ENCODE results near the gene RPUSD1.

Gene RPUSD1

GRCh38 chr16:800834-801511 lies 12.8 kb upstream of the RPUSD1 start:
- Histone ChIP-seq H3K4me3 (no peak overlapping the region), H3K27ac (no peak overlapping the region)

DNA sequence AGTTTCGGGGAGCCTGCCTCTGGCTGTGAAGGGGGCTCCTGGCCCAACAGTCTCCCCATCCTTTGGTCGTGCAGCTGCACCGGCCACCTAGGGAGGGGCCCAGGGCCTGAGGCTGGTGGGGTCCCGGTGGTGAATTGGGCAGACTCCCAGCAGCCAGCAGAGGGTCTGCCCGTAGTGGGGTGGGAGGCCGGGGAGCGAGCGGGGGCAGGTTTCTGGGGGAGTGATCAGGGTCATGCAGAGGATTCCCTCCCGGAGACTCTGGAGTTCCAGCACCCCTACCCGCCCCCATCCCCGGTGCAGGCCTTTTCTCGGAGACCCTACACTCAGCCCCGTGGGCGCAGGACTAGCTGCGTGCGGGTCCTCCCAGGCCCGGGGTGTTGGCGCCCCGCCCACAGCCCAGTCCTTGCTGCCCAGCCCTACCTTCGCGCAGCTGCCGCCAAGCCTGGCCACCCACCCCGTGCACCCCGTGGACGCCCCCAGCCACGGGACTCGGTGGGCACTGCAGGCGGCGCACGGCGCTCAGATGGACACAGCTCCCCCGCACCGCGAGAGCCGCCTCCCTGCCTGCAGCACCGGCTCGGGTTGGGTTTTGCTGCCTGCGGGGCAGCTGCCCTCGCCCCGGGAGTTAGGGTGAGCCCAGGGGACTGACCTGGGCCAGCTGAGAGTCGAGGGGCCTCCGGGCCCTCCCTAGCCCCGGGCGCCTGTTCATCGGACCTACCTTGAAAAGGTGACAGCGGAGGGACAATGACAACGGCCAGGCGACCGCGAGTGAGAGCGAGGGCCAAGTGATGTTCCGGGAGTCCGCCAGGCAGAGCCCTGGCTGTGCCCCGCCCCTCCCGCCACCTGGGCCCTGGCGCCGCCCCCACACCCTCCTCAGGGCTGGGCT lies 12.0 kb upstream of the RPUSD1 start, which contains the start of gene GNG13:
Gene GNG13, minus strand, starts transcription at position 787 of the 886 bp plus-strand sequence. CDS start 1,657 bp downstream, outside the sequence.
- Histone ChIP-seq H3K27ac (no peak within 1 kb of the TSS), H3K4me3 (no peak within 1 kb of the TSS)

DNA sequence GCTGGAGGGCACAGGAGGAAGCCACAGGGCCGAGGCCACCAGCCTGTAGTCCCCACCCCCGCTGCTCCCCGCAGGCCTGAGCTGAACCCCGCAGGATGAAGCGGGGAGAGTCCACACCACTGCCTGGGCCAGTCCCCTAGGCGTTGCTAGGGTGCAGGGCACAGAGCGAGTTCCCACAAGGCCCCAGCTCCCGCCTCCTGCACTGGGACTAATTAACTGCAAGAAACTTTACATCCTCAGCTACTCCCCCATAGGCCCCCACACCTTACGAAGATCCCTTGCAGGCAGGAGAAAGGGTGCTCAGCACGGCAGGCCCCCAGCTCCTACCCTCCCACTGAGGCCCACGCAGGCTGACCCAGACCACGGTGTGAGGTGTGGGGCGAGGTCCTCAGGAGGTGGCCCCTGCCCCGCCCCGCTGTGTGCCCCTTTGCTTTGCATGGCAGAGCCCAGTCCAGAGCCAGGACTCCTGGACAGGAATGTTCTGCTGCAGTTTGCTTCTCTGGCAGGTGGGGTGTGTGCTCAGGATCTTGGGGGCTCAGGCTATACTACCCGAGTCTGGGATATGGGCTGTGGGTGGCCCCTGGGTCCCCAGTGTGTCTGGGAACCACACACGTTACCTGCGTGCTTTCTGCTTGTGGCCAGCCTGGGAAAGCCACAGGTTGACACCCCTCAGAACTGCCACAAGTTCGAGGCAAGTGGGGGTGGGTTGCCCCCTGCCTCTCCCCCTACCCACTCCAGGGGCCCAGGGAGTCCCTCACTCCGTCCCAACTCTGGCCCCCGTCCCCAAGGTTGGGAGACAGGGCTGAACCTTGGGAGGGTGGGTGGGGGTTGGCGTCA lies 11.1 kb upstream of the RPUSD1 start:
- no peak overlapping the region for H3K27ac ChIP-seq
- H3K4me3 ChIP-seq: no peak overlapping the region

- H3K27ac ChIP-seq: no peak overlapping the region
- no peak overlapping the region for H3K4me3 ChIP-seq
Measured at GRCh38 chr16:798666-799065, 10.5 kb upstream of the RPUSD1 start.

GRCh38 chr16:797686-798085 lies 9.5 kb upstream of the RPUSD1 start:
- no peak overlapping the region for H3K4me3 ChIP-seq
- H3K27ac ChIP-seq: no peak overlapping the region

DNA sequence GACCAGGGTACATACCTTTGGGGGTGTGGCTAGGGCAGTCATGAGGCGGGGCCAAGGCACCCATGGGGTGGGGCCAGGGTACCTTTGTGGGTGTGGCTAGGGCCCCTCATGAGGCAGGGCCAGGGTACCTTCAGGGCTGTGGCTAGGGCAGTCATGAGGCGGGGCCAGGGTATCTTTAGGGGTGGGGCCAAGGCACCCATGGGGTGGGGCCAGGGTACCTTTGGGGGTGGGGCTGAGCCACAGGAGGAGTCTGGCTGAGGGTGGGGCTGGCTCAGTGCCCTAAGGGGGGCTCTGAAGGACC lies 8.9 kb upstream of the RPUSD1 start:
- Histone ChIP-seq H3K4me3 (no peak overlapping the region), H3K27ac (no peak overlapping the region)

DNA sequence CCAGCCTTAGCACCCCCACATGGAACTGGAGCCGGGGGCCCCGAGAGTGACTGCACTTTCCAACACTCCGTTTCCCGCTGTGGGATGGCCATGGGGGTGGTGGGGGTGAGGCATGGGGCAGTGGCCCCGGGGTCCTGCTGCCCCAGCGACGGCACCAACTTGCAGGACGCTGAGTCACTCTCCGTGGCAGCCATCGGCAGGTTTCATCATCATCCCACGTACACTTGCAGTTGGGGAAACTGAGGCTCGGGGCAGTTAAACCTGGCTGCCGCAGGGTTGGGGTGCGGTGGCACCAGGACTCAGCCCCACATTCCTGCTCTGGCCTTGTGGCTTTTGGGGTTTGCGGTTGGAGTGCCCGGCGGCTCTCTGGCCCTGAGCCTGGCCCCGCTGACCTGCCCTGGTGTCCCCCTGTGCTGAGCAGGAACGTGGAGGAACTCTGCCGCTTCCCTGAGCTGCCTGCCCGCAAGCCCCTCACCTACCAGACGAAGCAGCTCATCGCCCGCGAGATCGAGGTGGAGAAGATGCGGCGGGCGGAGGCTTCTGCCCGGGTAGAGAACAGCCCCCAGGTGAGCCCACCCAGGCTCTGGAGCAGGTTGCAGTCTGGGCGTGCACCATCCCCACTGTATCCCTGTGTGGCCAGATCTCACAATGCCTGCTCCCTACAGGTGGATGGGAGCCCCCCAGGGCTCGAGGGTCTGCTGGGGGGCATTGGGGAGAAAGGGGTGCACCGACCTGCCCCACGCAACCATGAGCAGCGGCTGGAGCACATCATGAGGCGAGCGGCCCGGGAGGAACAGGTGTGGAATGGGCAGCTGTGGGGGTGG lies 8.3 kb upstream of the RPUSD1 start:
- no peak overlapping the region for H3K4me3 ChIP-seq
- H3K27ac ChIP-seq: no peak overlapping the region

DNA sequence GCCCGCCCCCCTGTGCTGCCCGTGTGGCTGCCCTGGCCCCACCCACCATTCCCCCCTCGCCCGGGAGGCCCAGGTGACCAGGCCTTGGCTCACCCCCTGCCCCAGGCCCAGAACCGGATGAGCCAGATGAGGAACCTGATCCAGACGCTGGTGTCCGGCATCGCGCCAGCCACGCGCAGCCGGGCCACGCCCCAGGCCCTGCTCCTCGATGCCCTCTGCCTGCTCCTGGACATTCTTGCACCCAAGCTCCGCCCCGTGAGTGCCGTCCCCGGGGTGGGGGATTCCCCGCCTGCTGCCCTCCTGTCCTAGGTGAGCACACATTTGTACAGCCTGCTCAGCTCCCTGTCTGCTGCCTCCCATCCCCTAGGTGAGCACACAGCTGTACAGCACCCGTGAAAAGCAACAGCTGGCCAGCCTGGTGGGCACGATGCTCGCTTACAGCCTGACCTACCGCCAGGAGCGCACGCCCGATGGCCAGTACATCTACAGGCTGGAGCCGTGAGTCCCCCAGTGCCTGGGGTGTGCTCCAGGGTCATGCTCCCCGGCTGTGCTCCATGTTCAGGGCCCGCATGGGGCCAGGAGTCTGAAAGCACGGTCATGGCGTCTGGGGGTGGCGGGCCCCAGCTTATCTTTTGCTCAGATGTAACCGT lies 7.5 kb upstream of the RPUSD1 start:
- H3K27ac ChIP-seq: no peak overlapping the region
- H3K4me3 ChIP-seq: no peak overlapping the region

DNA sequence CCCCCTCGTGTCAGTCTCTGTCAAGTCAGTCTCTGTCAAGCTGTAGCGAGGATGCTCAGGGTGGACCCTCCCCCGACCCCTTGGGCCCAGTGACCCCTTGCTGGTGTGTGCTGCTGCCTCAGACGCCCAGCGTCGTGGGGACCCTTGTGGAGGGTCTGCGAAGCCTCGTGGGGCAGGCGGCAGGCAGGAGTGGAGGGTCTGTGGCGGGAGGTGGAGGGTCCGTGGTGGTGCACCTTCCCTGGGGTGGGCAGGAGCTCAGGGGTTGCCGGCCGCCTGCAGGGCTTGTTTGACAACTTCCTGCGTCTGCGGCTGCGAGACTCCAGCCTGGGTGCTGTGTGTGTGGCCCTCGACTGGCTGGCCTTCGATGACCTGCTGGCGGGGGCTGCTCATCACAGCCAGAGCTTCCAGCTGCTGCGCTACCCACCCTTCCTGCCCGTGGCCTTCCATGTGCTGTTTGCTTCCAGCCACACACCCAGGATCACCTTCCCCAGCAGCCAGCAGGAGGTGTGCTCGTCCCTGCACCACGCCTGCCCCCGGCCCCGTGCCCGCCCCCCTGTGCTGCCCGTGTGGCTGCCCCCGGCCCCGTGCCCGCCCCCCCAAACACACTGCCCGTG lies 6.8 kb upstream of the RPUSD1 start:
- no peak overlapping the region for H3K27ac ChIP-seq
- H3K4me3 ChIP-seq: no peak overlapping the region

DNA sequence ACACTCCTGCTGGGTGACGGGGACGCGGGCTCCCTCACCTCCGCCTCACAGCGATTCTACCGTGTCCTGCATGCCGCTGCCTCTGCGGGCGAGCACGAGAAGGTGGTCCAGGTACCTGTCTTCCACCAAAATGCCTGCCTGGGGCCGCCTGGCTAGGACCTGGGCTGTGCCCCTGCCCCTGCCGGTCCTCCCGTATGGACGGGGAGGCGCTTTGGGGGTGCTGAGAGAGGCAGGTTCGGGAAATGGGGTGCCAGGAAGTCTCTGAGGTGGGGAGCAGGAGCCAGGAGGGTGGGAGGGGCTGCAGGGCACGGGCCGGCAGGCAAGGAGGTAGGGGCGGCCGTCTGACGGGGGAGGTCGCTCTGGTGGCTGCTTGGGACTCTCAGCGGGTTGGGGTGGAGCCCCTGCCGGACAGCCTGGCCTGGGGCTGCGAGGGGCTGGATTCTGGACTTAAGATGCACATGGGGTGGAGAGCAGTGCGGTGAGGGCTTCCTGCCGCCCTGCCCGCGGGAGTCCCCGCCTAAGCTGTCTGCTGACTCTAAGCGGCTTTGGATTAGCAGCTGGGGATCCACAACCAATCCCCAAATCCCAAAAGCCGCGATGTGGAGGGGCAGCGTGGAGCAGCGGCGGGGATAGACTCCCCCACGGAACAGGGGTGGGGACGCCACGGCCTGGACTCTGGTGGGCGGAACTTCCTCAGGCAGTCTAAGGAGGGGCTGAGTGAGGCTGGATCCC lies 6.1 kb upstream of the RPUSD1 start:
- H3K27ac ChIP-seq: no peak overlapping the region
- H3K4me3 ChIP-seq: no peak overlapping the region

GRCh38 chr16:793414-793813 lies 5.2 kb upstream of the RPUSD1 start:
- no peak overlapping the region for H3K27ac ChIP-seq
- no peak overlapping the region for H3K4me3 ChIP-seq

DNA sequence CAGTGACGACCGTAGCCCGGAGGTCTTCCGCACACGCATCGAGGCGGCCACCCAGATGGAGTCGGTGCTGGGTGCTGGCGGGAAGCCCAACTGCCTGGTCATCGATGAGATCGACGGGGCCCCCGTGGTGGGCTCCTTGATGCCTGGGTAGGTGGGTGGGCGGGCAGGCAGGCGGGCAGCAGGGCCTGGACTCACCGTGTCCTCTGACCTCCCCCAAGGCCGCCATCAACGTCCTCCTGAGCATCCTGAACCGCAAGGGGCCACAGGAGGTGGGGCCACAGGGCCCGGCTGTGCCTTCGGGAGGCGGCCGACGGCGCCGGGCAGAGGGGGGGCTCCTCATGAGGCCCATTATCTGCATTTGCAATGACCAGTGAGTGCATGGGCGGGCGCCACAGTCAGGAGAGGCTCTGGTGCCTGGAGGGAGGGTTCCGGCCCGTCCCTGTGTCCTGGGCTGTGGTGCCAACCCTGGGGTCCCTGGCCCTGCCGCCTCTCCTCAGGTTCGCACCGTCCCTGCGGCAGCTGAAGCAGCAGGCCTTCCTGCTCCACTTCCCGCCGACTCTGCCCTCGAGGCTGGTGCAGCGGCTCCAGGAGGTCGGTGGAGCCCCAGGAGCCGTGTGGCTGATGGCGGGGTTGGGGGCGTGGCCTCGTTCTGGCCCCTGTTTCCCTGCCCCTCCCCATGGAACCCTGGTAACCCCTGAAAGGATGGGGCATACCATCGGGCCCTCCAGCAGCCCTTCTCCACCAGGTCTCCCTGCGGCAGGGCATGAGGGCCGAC lies 4.2 kb upstream of the RPUSD1 start:
- H3K27ac ChIP-seq: no peak overlapping the region
- no peak overlapping the region for H3K4me3 ChIP-seq

GRCh38 chr16:791131-791530 lies 3.0 kb upstream of the RPUSD1 start:
- H3K4me3 ChIP-seq: no peak overlapping the region
- H3K27ac ChIP-seq: no peak overlapping the region

DNA sequence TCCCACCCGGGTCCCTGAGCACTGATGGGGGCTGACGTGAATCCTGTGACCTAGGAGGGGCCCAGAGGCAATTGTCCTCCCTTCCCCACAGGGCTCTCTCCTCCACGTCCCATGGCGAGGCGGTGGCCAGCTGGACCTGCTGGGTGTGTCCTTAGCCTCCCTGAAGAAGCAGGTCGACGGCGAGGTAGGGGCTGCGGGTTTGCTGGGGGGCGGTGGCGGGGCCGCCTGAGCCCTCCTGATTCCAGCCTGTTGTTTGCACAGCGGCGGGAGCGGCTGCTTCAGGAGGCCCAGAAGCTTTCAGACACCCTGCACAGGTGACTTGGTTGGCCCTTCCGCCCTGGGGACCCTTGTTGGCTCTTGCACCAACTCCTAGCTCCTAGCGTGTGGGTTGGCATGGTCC lies 1.9 kb upstream of the RPUSD1 start:
- Histone ChIP-seq H3K4me3 (no peak overlapping the region), H3K27ac (no peak overlapping the region)

DNA sequence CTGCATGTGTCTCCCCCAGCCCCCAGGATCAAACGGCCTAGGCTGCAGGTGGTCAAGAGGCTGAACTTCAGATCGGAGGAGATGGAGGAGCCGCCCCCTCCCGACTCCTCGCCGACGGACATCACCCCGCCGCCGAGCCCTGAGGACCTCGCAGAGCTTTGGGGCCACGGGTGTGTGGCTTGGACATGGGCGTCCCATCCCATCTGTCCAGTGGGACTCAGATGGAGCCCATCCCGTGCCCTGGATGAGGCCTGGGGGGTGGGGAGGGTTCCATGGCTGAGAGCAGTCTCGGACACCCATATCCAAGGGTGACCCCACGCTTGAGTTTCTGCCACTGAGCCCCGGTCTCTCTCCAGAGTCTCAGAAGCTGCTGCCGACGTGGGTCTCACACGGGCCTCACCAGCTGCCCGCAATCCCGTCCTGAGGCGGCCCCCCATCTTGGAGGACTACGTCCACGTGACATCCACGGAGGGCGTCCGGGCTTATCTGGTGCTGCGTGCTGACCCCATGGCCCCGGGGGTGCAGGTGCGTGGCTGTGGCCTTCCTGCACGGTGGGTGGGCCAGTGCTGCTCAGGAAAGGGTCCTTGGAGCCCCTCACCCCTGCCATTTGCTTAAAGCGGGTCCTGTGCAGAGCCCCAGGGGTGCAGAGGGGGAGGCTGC lies 1.1 kb upstream of the RPUSD1 start:
- H3K27ac ChIP-seq: peak overlapping the region in 12 of 21 experiments; percentile 43 to 85 (median 64)

DNA sequence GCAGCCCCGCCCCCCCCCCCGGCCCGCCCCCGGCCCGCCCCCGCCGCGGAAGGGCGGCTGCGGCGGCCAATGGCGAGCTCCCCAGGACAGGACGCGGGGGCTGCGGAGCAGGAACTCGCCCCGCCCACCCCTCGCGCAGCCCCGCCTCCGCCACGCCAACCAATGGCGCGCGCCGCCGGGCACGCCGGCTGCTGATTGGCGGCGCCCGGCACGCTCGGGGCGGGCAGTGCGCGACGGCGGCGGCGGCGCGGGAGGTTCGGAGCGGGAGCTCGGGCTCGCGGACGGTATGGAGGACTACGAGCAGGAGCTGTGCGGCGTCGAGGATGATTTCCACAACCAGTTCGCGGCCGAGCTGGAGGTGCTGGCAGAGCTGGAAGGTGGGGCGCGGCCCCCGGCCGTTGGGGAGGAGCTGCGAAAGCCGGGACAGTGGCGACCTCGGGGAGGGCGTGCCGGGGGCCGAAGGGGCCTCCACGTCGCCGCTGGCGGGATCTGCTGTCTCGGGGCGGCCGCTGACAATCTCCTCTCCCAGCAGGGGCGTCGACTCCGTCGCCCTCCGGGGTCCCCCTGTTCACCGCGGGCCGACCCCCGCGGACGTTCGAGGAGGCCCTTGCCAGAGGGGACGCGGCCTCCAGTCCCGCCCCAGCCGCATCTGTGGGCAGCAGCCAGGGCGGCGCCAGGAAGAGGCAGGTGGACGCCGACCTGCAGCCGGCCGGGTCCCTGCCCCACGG lies 382 bp upstream of the RPUSD1 start, which contains the start of gene CHTF18:
Gene CHTF18, plus strand, starts transcription at position 222 of the 728 bp plus-strand sequence. Its CDS starts 65 bp downstream, at position 287.
- Histone ChIP-seq H3K4me3 (peak within 1 kb of the TSS; percentile 63 to 99 (median 97)), H3K27ac (peak within 1 kb of the TSS; percentile 66 to 96 (median 85))

More for the DNA sequence above, 1.1 kb upstream of the RPUSD1 start:
- H3K4me3 ChIP-seq: peak overlapping the region; percentile 47 to 99 (median 86)
